M059J (cell line): ENCODE results near the gene GRXCR1. TPM values are rescaled to one million over a fixed set of nuclear protein-coding genes. Genes with fewer than 3 reads are reported as not detected.

Experiments used
- DNase-seq: peaks from one replicate; pipeline ENCODE4 v3.0.0-alpha.2; 2012; ENCODE audit warnings: low read depth
- total RNA-seq: library from RNA; depleted of rRNA; stranded (reverse); fragments of >200 nt; shearing (Covaris generic); gene quantifications from 2 replicates; pipeline ENCODE4 v1.2.3, GENCODE V29; 2014; rRNA removed

GRXCR1 gene
- total RNA-seq, result not detected in 2 replicates

GRCh38 chr4:42892413-42892812 lies at the start of gene GRXCR1:
Gene GRXCR1 (plus strand): TSS chr4:42892713. CDS start chr4:42893267, 554 bp downstream.
- DNase-seq, result no peak

- DNase-seq, result no peak
Measured at GRCh38 chr4:42843694-42844093, 48.8 kb upstream of the GRXCR1 start.

- DNase-seq, result no peak
Measured at GRCh38 chr4:42844422-42845070, 48.0 kb upstream of the GRXCR1 start.

GRCh38 chr4:42845586-42845985 lies 46.9 kb upstream of the GRXCR1 start:
- no peak for DNase-seq

- no peak for DNase-seq
Measured at GRCh38 chr4:42855779-42856178, 36.7 kb upstream of the GRXCR1 start.

- peak; percentile 44 for DNase-seq
Measured at GRCh38 chr4:42865572-42866189, 26.8 kb upstream of the GRXCR1 start.

- no peak for DNase-seq
Measured at GRCh38 chr4:42871261-42871660, 21.3 kb upstream of the GRXCR1 start.

GRCh38 chr4:42871671-42872290 lies 20.7 kb upstream of the GRXCR1 start:
- DNase-seq, result no peak

GRCh38 chr4:42878863-42879262 lies 13.7 kb upstream of the GRXCR1 start:
- DNase-seq, result no peak

- no peak for DNase-seq
Measured at GRCh38 chr4:42881253-42881652, 11.3 kb upstream of the GRXCR1 start.

- DNase-seq, result no peak
Measured at GRCh38 chr4:42891644-42892043, 869 bp upstream of the GRXCR1 start.

- DNase-seq, result no peak
Measured at GRCh38 chr4:42895452-42895851, 2.9 kb downstream of the GRXCR1 start.

GRCh38 chr4:42904986-42905385 lies 12.5 kb downstream of the GRXCR1 start:
- no peak for DNase-seq

GRCh38 chr4:42905591-42905990 lies 13.1 kb downstream of the GRXCR1 start:
- DNase-seq, result no peak

GRCh38 chr4:42906341-42906740 lies 13.8 kb downstream of the GRXCR1 start:
- DNase-seq, result no peak

- DNase-seq, result peak; percentile 2
Measured at GRCh38 chr4:42906891-42907759, 14.6 kb downstream of the GRXCR1 start.

- no peak for DNase-seq
Measured at GRCh38 chr4:42910459-42910858, 17.9 kb downstream of the GRXCR1 start.

- no peak for DNase-seq
Measured at GRCh38 chr4:42914937-42915336, 22.4 kb downstream of the GRXCR1 start.

GRCh38 chr4:42915484-42915883 lies 23.0 kb downstream of the GRXCR1 start:
- no peak for DNase-seq

GRCh38 chr4:42917296-42917695 lies 24.8 kb downstream of the GRXCR1 start:
- no peak for DNase-seq

GRCh38 chr4:42923431-42923830 lies 30.9 kb downstream of the GRXCR1 start:
- no peak for DNase-seq

- DNase-seq, result no peak
Measured at GRCh38 chr4:42925921-42926320, 33.4 kb downstream of the GRXCR1 start.
